H9 (cell line): ENCODE data around the gene COG8. TPM values are rescaled to one million over a fixed set of nuclear protein-coding genes. Genes with fewer than 3 reads are reported as not detected.

Source experiments
- DNase-seq: peaks from one replicate; pipeline ENCODE4 v3.0.0-alpha.2; 2017
- H2AFZ ChIP-seq: one replicate; pipeline ENCODE4 v1.6.1; 2013; ENCODE audit warnings: mild to moderate bottlenecking, low read length, control low read depth, moderate library complexity
- H2AK5ac ChIP-seq: 2 replicates; pipeline ENCODE4 v1.6.1; 2013; ENCODE audit warnings: low read length, control low read depth, mixed read lengths; ENCODE audit not compliant: insufficient read length
- H2BK120ac ChIP-seq: one replicate; pipeline ENCODE4 v1.6.1; 2013; ENCODE audit warnings: low read depth, mild to moderate bottlenecking, low read length, control low read depth, inconsistent platforms; ENCODE audit not compliant: poor library complexity, severe bottlenecking
- H2BK12ac ChIP-seq: 2 replicates; pipeline ENCODE4 v1.6.1; 2013; ENCODE audit warnings: low read length, control low read depth, mixed read lengths, low read depth; ENCODE audit not compliant: insufficient read length
- H2BK15ac ChIP-seq: 2 replicates; pipeline ENCODE4 v1.6.1; 2013; ENCODE audit warnings: low read depth, low read length, control low read depth
- H2BK20ac ChIP-seq: one replicate; pipeline ENCODE4 v1.6.1; 2013; ENCODE audit warnings: low read depth, mild to moderate bottlenecking, low read length, control low read depth, inconsistent platforms; ENCODE audit not compliant: poor library complexity, severe bottlenecking
- H2BK5ac ChIP-seq: 2 replicates; pipeline ENCODE4 v1.6.1; 2013; ENCODE audit warnings: low read length, control low read depth, mixed read lengths; ENCODE audit not compliant: insufficient read length
- H3K14ac ChIP-seq: 2 replicates; pipeline ENCODE4 v1.6.1; 2013; ENCODE audit warnings: low read length, control low read depth; ENCODE audit not compliant: insufficient read depth
- H3K18ac ChIP-seq: 2 replicates; pipeline ENCODE4 v1.6.1; 2013; ENCODE audit warnings: low read depth, mild to moderate bottlenecking, mixed read lengths, low read length, control low read depth; ENCODE audit not compliant: insufficient read length
- H3K23ac ChIP-seq: 2 replicates; pipeline ENCODE4 v1.6.1; 2013; ENCODE audit warnings: low read length, control low read depth, mixed read lengths, low read depth; ENCODE audit not compliant: insufficient read length
- H3K23me2 ChIP-seq: 2 replicates; pipeline ENCODE4 v1.6.1; 2013; ENCODE audit warnings: low read depth, mild to moderate bottlenecking, mixed read lengths, low read length, control low read depth; ENCODE audit not compliant: insufficient read length, poor library complexity, severe bottlenecking
- H3K27ac ChIP-seq: 2 replicates; pipeline ENCODE4 v1.5.1; 2013; ENCODE audit warnings: low read length, control low read depth, mixed read lengths, low read depth; ENCODE audit not compliant: insufficient read length
- H3K27me3 ChIP-seq: 2 replicates; pipeline ENCODE4 v1.6.1; 2013; ENCODE audit warnings: low read length, control low read depth, inconsistent platforms; ENCODE audit not compliant: insufficient read depth
- H3K4ac ChIP-seq: 2 replicates; pipeline ENCODE4 v1.6.1; 2013; ENCODE audit warnings: low read depth, mild to moderate bottlenecking, control low read depth, inconsistent platforms, low read length, moderate library complexity
- H3K4me1 ChIP-seq: 2 replicates; pipeline ENCODE4 v1.6.1; 2013; ENCODE audit warnings: low read length, control low read depth, inconsistent platforms; ENCODE audit not compliant: insufficient read depth
- H3K4me2 ChIP-seq: 2 replicates; pipeline ENCODE4 v1.6.1; 2013; ENCODE audit warnings: low read length, control low read depth, mixed read lengths; ENCODE audit not compliant: insufficient read length, insufficient read depth
- H3K56ac ChIP-seq: 2 replicates; pipeline ENCODE4 v1.6.1; 2013; ENCODE audit warnings: low read depth, mild to moderate bottlenecking, mixed read lengths, low read length, control low read depth; ENCODE audit not compliant: insufficient read length
- H3K79me1 ChIP-seq: 2 replicates; pipeline ENCODE4 v1.6.1; 2013; ENCODE audit warnings: low read depth, mild to moderate bottlenecking, moderate library complexity, low read length, control low read depth, inconsistent platforms; ENCODE audit not compliant: insufficient read depth, poor library complexity, severe bottlenecking
- H3K79me2 ChIP-seq: 2 replicates; pipeline ENCODE4 v1.6.1; 2013; ENCODE audit warnings: low read length, control low read depth, inconsistent platforms; ENCODE audit not compliant: insufficient read depth
- H3K9ac ChIP-seq: 2 replicates; pipeline ENCODE4 v1.6.1; 2013; ENCODE audit warnings: low read length, control low read depth, mixed read lengths; ENCODE audit not compliant: insufficient read length; ENCODE audit errors: extremely low read depth
- H3K9me3 ChIP-seq: one replicate; pipeline ENCODE4 v1.6.1; 2013; ENCODE audit warnings: low read depth, low read length, inconsistent platforms; ENCODE audit not compliant: control insufficient read depth
- H3T11ph ChIP-seq: one replicate; pipeline ENCODE4 v1.6.1; 2013; ENCODE audit warnings: mild to moderate bottlenecking, low read length, control low read depth, inconsistent platforms
- H4K20me1 ChIP-seq: one replicate; pipeline ENCODE4 v1.6.1; 2013; ENCODE audit not compliant: control insufficient read depth, insufficient read length, insufficient read depth
- H4K5ac ChIP-seq: 2 replicates; pipeline ENCODE4 v1.6.1; 2013; ENCODE audit warnings: low read depth, mild to moderate bottlenecking, mixed read lengths, low read length, control low read depth; ENCODE audit not compliant: insufficient read length
- H4K8ac ChIP-seq: replicated peaks from 2 replicates; pipeline ENCODE4 v1.6.1; 2013; ENCODE audit warnings: low read length, control low read depth, mixed read lengths, low read depth; ENCODE audit not compliant: insufficient read length
- H4K91ac ChIP-seq: 2 replicates; pipeline ENCODE4 v1.6.1; 2013; ENCODE audit warnings: low read depth, mild to moderate bottlenecking, moderate library complexity, mixed read lengths, low read length, control low read depth; ENCODE audit not compliant: insufficient read length
- H3K27ac Mint-ChIP-seq, 3 experiments: 2 replicates in 2 of 3; 3 replicates in 1 of 3; pipeline ENCODE4 v1.8.0; 2020 to 2021; ENCODE audit warnings: mixed read lengths in 3 of 3, mild to moderate bottlenecking in 1 of 3, moderate library complexity in 1 of 3
- H3K27me3 Mint-ChIP-seq: 2 replicates; pipeline ENCODE4 v1.8.0; 2021; ENCODE audit warnings: low read depth, mild to moderate bottlenecking, moderate library complexity, mixed read lengths
- H3K36me3 Mint-ChIP-seq, 3 experiments: 2 replicates in 2 of 3; 3 replicates in 1 of 3; pipeline ENCODE4 v1.8.0; 2020 to 2021; ENCODE audit warnings: low read depth in 3 of 3, mixed read lengths in 3 of 3; ENCODE audit not compliant: insufficient read depth in 1 of 3
- H3K4me1 Mint-ChIP-seq, 2 experiments: 2 replicates each; pipeline ENCODE4 v1.8.0; 2020; ENCODE audit warnings: mixed read lengths in 2 of 2
- H3K4me3 Mint-ChIP-seq, 2 experiments: 2 replicates in 1 of 2; 3 replicates in 1 of 2; pipeline ENCODE4 v1.8.0; 2020 to 2021; ENCODE audit warnings: mild to moderate bottlenecking in 2 of 2, mixed read lengths in 2 of 2, moderate library complexity in 1 of 2
- H3K9me3 Mint-ChIP-seq, 2 experiments: 2 replicates in 1 of 2; 3 replicates in 1 of 2; pipeline ENCODE4 v1.8.0; 2020; ENCODE audit warnings: mild to moderate bottlenecking in 2 of 2, mixed read lengths in 2 of 2, moderate library complexity in 1 of 2
- WGBS: extraction: QIAGEN DNeasy Blood & Tissue Kit; methylation state at CpG from one replicate; pipeline ENCODE4 v1.1.7; 2013; ENCODE audit warnings: missing lambda C conversion rate, low lambda C conversion rate, mixed read lengths; ENCODE audit not compliant: insufficient read length; ENCODE audit errors: extremely low coverage; 5-methylcytosine and 5-hydroxymethylcytosine counted together
- total RNA-seq: library from RNA; stranded (reverse); gene quantifications from 2 replicates; pipeline ENCODE4 v1.2.1, GENCODE V29; 2021
- TF ChIP-seq, protein P1 (sequence below): fragments of 200-600 bp; sonication (generic); conservative IDR thresholded peaks from 3 replicates; pipeline ENCODE4 v1.8.0; 2021; ENCODE audit warnings: antibody characterized with exemption, mild to moderate bottlenecking

COG8 gene
- total RNA-seq, 1 experiment from 2014 or later = 52.3 TPM

- Histone ChIP-seq H4K8ac (no peak overlapping the region), H3T11ph (no peak overlapping the region), H2BK120ac (no peak overlapping the region), H3K4me1 (no peaks in the 10 kb centered on the region), H2BK5ac (no peak overlapping the region), H3K23ac (no peak overlapping the region), H3K9me3 (no peaks in the 10 kb centered on the region), H2AFZ (no peak overlapping the region), H4K20me1 (no peaks in the 10 kb centered on the region), H3K56ac (no peak overlapping the region), H3K4ac (no peak overlapping the region), H3K14ac (no peak overlapping the region), H2BK20ac (no peak overlapping the region), H4K91ac (no peak overlapping the region), H3K18ac (no peak overlapping the region), H3K27ac (no peak overlapping the region), H2AK5ac (no peak overlapping the region), H3K23me2 (peaks cover under 1% of the 10 kb centered on the region), H3K4me2 (no peak overlapping the region), H3K79me1 (peaks cover 5% of the 10 kb centered on the region), H2BK15ac (no peak overlapping the region), H2BK12ac (no peak overlapping the region), H3K79me2 (peaks cover under 1% of the 10 kb centered on the region; the same call in 1 of the 2 replicates), H3K27me3 (no peaks in the 10 kb centered on the region), H4K5ac (no peak overlapping the region), H3K9ac (no peak overlapping the region)
- Mint-ChIP-seq H3K9me3 (no peaks in the 10 kb centered on the region), H3K27ac (no peak overlapping the region), H3K36me3 (peaks cover 25 to 56% (median 45%) of the 10 kb centered on the region in 3 experiments; a peak in 6 of 7 replicates), H3K4me3 (no peak overlapping the region), H3K4me1 (peaks cover 7 to 10% of the 10 kb centered on the region in 2 experiments), H3K27me3 (no peaks in the 10 kb centered on the region; the same call in 1 of the 2 replicates)
- no peak for DNase-seq
- TF ChIP-seq, protein P1, sequence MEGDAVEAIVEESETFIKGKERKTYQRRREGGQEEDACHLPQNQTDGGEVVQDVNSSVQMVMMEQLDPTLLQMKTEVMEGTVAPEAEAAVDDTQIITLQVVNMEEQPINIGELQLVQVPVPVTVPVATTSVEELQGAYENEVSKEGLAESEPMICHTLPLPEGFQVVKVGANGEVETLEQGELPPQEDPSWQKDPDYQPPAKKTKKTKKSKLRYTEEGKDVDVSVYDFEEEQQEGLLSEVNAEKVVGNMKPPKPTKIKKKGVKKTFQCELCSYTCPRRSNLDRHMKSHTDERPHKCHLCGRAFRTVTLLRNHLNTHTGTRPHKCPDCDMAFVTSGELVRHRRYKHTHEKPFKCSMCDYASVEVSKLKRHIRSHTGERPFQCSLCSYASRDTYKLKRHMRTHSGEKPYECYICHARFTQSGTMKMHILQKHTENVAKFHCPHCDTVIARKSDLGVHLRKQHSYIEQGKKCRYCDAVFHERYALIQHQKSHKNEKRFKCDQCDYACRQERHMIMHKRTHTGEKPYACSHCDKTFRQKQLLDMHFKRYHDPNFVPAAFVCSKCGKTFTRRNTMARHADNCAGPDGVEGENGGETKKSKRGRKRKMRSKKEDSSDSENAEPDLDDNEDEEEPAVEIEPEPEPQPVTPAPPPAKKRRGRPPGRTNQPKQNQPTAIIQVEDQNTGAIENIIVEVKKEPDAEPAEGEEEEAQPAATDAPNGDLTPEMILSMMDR = no peak
- no CpG with 5 or more reads among the region's 9 CpGs for WGBS
Observed at GRCh38 chr16:69334696-69335095, 4.7 kb downstream of the COG8 start.
